ENCODE data around the gene EPB41L1. TPM values are rescaled to one million over a fixed set of nuclear protein-coding genes. Genes with fewer than 3 reads are reported as not detected.

EPB41L1 gene
- polyA plus RNA-seq, 1 donor (not counting 4 experiments of a cell fraction or from before 2014, with no cell fraction given), result 1.2 TPM

DNA sequence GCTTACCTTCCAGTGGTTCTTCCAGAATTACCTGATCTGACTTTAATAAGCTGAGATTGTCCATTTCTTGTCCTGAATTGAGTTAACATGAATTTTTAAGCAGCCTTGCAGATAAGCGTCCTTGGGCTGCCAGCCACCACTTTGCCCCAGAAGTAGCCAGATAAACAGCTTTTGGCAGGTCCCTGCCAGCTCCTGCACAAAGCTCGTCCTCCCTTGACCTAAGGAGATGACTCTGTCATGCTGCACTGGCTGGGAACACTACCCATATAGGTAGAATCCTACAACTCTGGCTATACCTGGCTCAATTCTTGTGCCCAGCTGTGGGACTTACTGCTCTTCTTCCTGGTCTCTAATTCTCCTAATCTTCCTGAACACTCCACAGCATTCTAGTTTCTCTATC is 42.1 kb downstream of the EPB41L1 start:
- no peaks in the 10 kb centered on the region for H3K9me3 ChIP-seq (ENCODE audit: control insufficient read depth, low read depth, low read length)
- FAIRE-seq (no peak), DNase-seq (ENCODE audit: low read depth, low spot score) (no peak)
- no peak for TF ChIP-seq EZH2 (IDR thresholded peaks at IDR 0.05; ENCODE audit: low read length)
- TF ChIP-seq, protein P1, sequence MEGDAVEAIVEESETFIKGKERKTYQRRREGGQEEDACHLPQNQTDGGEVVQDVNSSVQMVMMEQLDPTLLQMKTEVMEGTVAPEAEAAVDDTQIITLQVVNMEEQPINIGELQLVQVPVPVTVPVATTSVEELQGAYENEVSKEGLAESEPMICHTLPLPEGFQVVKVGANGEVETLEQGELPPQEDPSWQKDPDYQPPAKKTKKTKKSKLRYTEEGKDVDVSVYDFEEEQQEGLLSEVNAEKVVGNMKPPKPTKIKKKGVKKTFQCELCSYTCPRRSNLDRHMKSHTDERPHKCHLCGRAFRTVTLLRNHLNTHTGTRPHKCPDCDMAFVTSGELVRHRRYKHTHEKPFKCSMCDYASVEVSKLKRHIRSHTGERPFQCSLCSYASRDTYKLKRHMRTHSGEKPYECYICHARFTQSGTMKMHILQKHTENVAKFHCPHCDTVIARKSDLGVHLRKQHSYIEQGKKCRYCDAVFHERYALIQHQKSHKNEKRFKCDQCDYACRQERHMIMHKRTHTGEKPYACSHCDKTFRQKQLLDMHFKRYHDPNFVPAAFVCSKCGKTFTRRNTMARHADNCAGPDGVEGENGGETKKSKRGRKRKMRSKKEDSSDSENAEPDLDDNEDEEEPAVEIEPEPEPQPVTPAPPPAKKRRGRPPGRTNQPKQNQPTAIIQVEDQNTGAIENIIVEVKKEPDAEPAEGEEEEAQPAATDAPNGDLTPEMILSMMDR (optimal IDR thresholded peaks at IDR 0.05 in 1 of 3, IDR thresholded peaks at IDR 0.05 in 1 of 3, conservative IDR thresholded peaks at IDR 0.05 in 1 of 3; ENCODE audit: extremely low read depth in 1 of 3, insufficient read depth in 2 of 3, low read length in 3 of 3), result no peak
- no peak overlapping the region for H3K27ac ChIP-seq (ENCODE audit: control insufficient read depth, insufficient read depth, low read length)
- no peaks in the 10 kb centered on the region for H3K4me1 ChIP-seq (ENCODE audit: control insufficient read depth, extremely low read depth, insufficient read depth, low read length)
- H3K4me3 ChIP-seq (ENCODE audit: control insufficient read depth in 2 of 3, extremely low read depth in 1 of 3, insufficient read depth in 2 of 3, low read depth in 1 of 3, low read length in 3 of 3), result no peak overlapping the region
- no peaks in the 10 kb centered on the region for H4K20me1 ChIP-seq (ENCODE audit: control insufficient read depth, extremely low read depth, insufficient read depth, low read length)
- dilution Hi-C loops (cut with MboI; ENCODE audit: extremely low pct_ligation_motif_present, low sequenced_read_pairs), result no loop called here
- no peaks in the 10 kb centered on the region for H3K36me3 ChIP-seq (ENCODE audit: control insufficient read depth in 2 of 2, extremely low read depth in 1 of 2, insufficient read depth in 2 of 2, low read length in 2 of 2)
- H3K9ac ChIP-seq (ENCODE audit: control insufficient read depth, extremely low read depth, insufficient read depth, low read length), result no peak overlapping the region
- peaks cover 21% of the 10 kb centered on the region for H3K27me3 ChIP-seq (ENCODE audit: control insufficient read depth, extremely low read depth, insufficient read depth, low read length)
- no peaks in the 10 kb centered on the region for H3K9me1 ChIP-seq (ENCODE audit: control insufficient read depth, extremely low read depth, insufficient read depth, low read length)
- H2AFZ ChIP-seq (ENCODE audit: control insufficient read depth, low read length), result no peak overlapping the region
- H3K4me2 ChIP-seq (ENCODE audit: control insufficient read depth, extremely low read depth, insufficient read depth, low read depth, low read length), result no peak overlapping the region
- H3K79me2 ChIP-seq (ENCODE audit: control insufficient read depth, insufficient read depth, low read length), result no peaks in the 10 kb centered on the region

DNA sequence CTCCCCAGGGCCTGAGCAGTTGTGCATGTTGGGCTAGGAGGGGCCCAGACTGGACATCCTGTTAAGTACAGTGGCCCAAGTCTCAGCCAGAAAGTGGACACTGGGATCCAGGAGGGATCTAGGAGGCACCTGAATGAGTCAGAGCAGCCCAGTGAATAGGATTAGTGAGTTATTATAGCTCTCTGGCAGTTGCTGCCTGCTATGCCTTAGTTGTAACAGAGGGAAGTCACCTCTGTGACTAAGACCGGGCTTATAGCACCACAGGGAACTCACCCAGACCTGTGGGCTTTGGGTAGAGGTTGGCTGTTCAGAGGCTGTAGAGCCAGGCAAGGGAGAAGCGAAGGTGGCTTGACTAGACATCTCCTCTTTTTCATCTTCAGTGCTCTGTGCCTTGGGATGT is 42.7 kb downstream of the EPB41L1 start:
- no peaks in the 10 kb centered on the region for H3K9me3 ChIP-seq (ENCODE audit: control insufficient read depth, low read depth, low read length)
- no peaks in the 10 kb centered on the region for H3K9me1 ChIP-seq (ENCODE audit: control insufficient read depth, extremely low read depth, insufficient read depth, low read length)
- no peak overlapping the region for H2AFZ ChIP-seq (ENCODE audit: control insufficient read depth, low read length)
- H3K4me3 ChIP-seq (ENCODE audit: control insufficient read depth in 2 of 3, extremely low read depth in 1 of 3, insufficient read depth in 2 of 3, low read depth in 1 of 3, low read length in 3 of 3), result no peak overlapping the region
- peaks cover 21% of the 10 kb centered on the region for H3K27me3 ChIP-seq (ENCODE audit: control insufficient read depth, extremely low read depth, insufficient read depth, low read length)
- dilution Hi-C loops (cut with MboI; ENCODE audit: extremely low pct_ligation_motif_present, low sequenced_read_pairs), result no loop called here
- no peaks in the 10 kb centered on the region for H3K79me2 ChIP-seq (ENCODE audit: control insufficient read depth, insufficient read depth, low read length)
- no peak overlapping the region for H3K27ac ChIP-seq (ENCODE audit: control insufficient read depth, insufficient read depth, low read length)
- H3K4me2 ChIP-seq (ENCODE audit: control insufficient read depth, extremely low read depth, insufficient read depth, low read depth, low read length), result no peak overlapping the region
- TF ChIP-seq EZH2 (IDR thresholded peaks at IDR 0.05; ENCODE audit: low read length), result no peak
- H3K4me1 ChIP-seq (ENCODE audit: control insufficient read depth, extremely low read depth, insufficient read depth, low read length), result no peaks in the 10 kb centered on the region
- no peaks in the 10 kb centered on the region for H3K36me3 ChIP-seq (ENCODE audit: control insufficient read depth in 2 of 2, extremely low read depth in 1 of 2, insufficient read depth in 2 of 2, low read length in 2 of 2)
- DNase-seq (ENCODE audit: low read depth, low spot score) (no peak), FAIRE-seq (no peak)
- H4K20me1 ChIP-seq (ENCODE audit: control insufficient read depth, extremely low read depth, insufficient read depth, low read length), result no peaks in the 10 kb centered on the region
- H3K9ac ChIP-seq (ENCODE audit: control insufficient read depth, extremely low read depth, insufficient read depth, low read length), result no peak overlapping the region
